ENCODE measurements around the gene ST8SIA6. TPM values are rescaled to one million over a fixed set of nuclear protein-coding genes. Genes with fewer than 3 reads are reported as not detected.

ST8SIA6 gene
- total RNA-seq, 1 experiment from 2014 or later = not detected

DNA sequence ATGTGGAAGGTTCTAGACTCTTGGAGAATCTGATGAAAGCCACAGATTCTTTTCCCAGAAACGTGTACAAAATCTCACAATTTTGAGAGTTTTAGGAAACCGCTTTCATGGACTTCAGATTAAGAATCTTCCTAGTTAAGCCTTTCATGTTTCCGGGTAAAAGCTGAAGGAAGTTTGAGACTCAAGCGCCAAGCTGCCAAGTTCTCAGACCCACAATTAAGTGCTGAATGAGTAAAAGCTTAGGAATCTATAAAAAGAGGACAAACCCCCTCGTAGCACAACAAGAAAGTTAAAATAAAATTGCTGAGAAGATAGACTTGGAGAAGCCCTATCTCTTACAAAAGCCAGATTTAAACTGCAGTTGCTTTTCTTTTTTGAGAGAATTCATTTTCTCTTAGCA, 99.6 kb downstream of the ST8SIA6 start:
- Histone ChIP-seq H3K4me1 (ENCODE audit: insufficient read depth, low read length) (peaks cover 52% of the 10 kb centered on the region), H3K36me3 (ENCODE audit: low read depth, low read length) (no peaks in the 10 kb centered on the region), H3K27ac (ENCODE audit: low read length) (peak overlapping the region; percentile 55), H3K4me3 (ENCODE audit: low read length) (no peak overlapping the region), H4K20me1 (ENCODE audit: low read length) (no peaks in the 10 kb centered on the region), H3F3A (ENCODE audit: low read length, unreplicated experiment) (no peaks in the 10 kb centered on the region), H3K9ac (ENCODE audit: low read length) (no peak overlapping the region), H3K27me3 (ENCODE audit: low read length) (no peaks in the 10 kb centered on the region), H3K9me3 (ENCODE audit: low read length) (no peaks in the 10 kb centered on the region), H3K79me2 (ENCODE audit: low read length) (no peaks in the 10 kb centered on the region), H2AFZ (ENCODE audit: low read length) (peak overlapping the region; percentile 20; the same call in 1 of the 2 replicates), H3K9me2 (replicated peaks; ENCODE audit: low read length) (no peaks in the 10 kb centered on the region), H3K4me2 (ENCODE audit: low read length) (peak overlapping the region; percentile 59)
- DNase-seq (peak; percentile 51), ATAC-seq (peak; percentile 44)
- TF ChIP-seq EZH2phosphoT487 (IDR thresholded peaks at IDR 0.05; ENCODE audit: borderline replicate concordance, low read length) = no peak
- intact Hi-C loops (cut with micrococcal nuclease) = loop anchor here (10.0 kb wide), 1 partner anchor 70 kb away; no protein-coding TSS in a partner anchor
- ChIA-PET CTCF (no interaction called here), POLR2A (ENCODE audit: unreplicated experiment) (no interaction called here)
- no TSS peak for BruUV-seq (replicated peaks)

DNA sequence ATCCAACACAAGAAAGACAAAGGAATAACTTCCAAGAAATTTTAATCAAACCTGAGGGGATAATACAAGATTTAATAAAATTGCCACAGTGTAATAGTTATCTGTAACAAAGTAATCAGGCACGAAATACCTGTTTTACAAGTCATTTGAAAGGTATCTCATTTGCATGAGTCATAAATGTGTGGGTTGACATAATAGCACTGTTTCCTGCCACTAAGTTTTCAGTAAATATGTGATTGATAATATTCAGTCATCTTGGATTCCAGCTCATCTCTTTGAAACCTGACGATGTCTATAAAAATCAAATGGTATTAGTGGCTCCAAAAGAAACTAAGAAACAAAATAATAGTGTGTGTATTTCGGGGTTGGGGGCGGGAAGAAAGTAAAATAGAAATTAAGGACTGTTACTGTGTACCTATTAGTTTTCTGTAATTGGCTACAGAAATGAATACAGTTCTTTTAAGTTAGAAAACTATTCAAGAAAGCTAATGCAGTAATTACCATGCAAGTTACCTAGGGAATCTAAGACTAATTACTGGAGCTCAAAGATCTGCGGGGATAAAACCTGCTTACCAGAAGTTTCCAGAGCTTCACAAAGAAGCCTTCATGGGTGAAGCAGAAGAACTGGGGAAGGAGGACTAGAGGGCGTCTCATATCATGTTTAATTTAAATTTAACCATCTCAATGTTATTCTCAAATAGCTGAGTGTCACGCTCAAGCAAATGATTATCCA, 100.7 kb downstream of the ST8SIA6 start:
- intact Hi-C loops (cut with micrococcal nuclease) = loop anchor here (10.0 kb wide), 1 partner anchor 71 kb away; no protein-coding TSS in a partner anchor
- H3K4me1 ChIP-seq (ENCODE audit: insufficient read depth, low read length) = peaks cover 61% of the 10 kb centered on the region
- no peak overlapping the region for H3K9ac ChIP-seq (ENCODE audit: low read length)
- ChIA-PET POLR2A (ENCODE audit: unreplicated experiment) (no interaction called here), CTCF (interaction anchor here (0.6 kb wide), 1 partner anchor 518 kb away, joined by 3 read pairs; no protein-coding TSS in a partner anchor)
- no TSS peak for BruUV-seq (replicated peaks)
- peaks cover 6% of the 10 kb centered on the region for H3F3A ChIP-seq (ENCODE audit: low read length, unreplicated experiment)
- TF ChIP-seq EZH2phosphoT487 (IDR thresholded peaks at IDR 0.05; ENCODE audit: borderline replicate concordance, low read length) (no peak), EZH2 (IDR thresholded peaks at IDR 0.05; ENCODE audit: low read length, unreplicated experiment) (no peak)
- TF ChIP-seq, protein P1, sequence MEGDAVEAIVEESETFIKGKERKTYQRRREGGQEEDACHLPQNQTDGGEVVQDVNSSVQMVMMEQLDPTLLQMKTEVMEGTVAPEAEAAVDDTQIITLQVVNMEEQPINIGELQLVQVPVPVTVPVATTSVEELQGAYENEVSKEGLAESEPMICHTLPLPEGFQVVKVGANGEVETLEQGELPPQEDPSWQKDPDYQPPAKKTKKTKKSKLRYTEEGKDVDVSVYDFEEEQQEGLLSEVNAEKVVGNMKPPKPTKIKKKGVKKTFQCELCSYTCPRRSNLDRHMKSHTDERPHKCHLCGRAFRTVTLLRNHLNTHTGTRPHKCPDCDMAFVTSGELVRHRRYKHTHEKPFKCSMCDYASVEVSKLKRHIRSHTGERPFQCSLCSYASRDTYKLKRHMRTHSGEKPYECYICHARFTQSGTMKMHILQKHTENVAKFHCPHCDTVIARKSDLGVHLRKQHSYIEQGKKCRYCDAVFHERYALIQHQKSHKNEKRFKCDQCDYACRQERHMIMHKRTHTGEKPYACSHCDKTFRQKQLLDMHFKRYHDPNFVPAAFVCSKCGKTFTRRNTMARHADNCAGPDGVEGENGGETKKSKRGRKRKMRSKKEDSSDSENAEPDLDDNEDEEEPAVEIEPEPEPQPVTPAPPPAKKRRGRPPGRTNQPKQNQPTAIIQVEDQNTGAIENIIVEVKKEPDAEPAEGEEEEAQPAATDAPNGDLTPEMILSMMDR (conservative IDR thresholded peaks at IDR 0.05; ENCODE audit: low read depth, low read length) = no peak
- H3K4me2 ChIP-seq (ENCODE audit: low read length) = peak overlapping the region; percentile 59
- H3K4me3 ChIP-seq (ENCODE audit: low read length) = 0 out of 2 replicates have a peak overlapping the region, but pooled peaks have one; percentile 27
- peak; percentile 26 for ATAC-seq
- no peaks in the 10 kb centered on the region for H4K20me1 ChIP-seq (ENCODE audit: low read length)
- no peaks in the 10 kb centered on the region for H3K36me3 ChIP-seq (ENCODE audit: low read depth, low read length)
- H3K79me2 ChIP-seq (ENCODE audit: low read length) = no peaks in the 10 kb centered on the region
- DNase-seq = peak; percentile 81
- no peaks in the 10 kb centered on the region for H3K9me2 ChIP-seq (replicated peaks; ENCODE audit: low read length)
- H2AFZ ChIP-seq (ENCODE audit: low read length) = no peak overlapping the region
- H3K9me3 ChIP-seq (ENCODE audit: low read length) = no peaks in the 10 kb centered on the region
- H3K27me3 ChIP-seq (ENCODE audit: low read length) = no peaks in the 10 kb centered on the region
- H3K27ac ChIP-seq (ENCODE audit: low read length) = peak overlapping the region; percentile 55

DNA sequence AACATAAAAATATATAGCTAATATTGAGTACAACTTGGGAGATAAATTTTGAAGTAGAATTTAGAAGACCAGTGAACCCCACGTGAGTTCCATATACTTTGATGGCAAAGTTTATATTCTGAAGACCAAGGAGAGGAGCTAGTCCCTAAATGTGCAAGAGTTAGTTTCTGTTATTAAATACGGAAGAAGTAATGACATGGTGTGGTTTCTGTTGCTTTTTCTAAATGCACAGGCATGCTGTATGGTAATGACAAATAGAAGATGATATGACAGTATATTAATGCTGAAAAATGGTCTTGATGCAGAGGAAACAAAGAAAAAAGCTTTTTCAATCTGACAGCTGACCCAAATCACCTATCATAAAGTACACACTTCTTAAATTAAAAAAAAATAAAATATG, 101.8 kb downstream of the ST8SIA6 start:
- no peak overlapping the region for H3K4me2 ChIP-seq (ENCODE audit: low read length)
- no peaks in the 10 kb centered on the region for H3K27me3 ChIP-seq (ENCODE audit: low read length)
- H3K9ac ChIP-seq (ENCODE audit: low read length) = no peak overlapping the region
- no peak for ATAC-seq
- H3F3A ChIP-seq (ENCODE audit: low read length, unreplicated experiment) = peaks cover 6% of the 10 kb centered on the region
- no peaks in the 10 kb centered on the region for H3K36me3 ChIP-seq (ENCODE audit: low read depth, low read length)
- no peak for TF ChIP-seq EZH2phosphoT487 (IDR thresholded peaks at IDR 0.05; ENCODE audit: borderline replicate concordance, low read length)
- H2AFZ ChIP-seq (ENCODE audit: low read length) = no peak overlapping the region
- no peaks in the 10 kb centered on the region for H3K79me2 ChIP-seq (ENCODE audit: low read length)
- ChIA-PET CTCF (no interaction called here), POLR2A (ENCODE audit: unreplicated experiment) (no interaction called here)
- DNase-seq = no peak
- no peak overlapping the region for H3K27ac ChIP-seq (ENCODE audit: low read length)
- H3K4me1 ChIP-seq (ENCODE audit: insufficient read depth, low read length) = peaks cover 61% of the 10 kb centered on the region
- BruUV-seq (replicated peaks) = no TSS peak
- intact Hi-C loops (cut with micrococcal nuclease) = loop anchor here (10.0 kb wide), 1 partner anchor 72 kb away; no protein-coding TSS in a partner anchor
- no peaks in the 10 kb centered on the region for H4K20me1 ChIP-seq (ENCODE audit: low read length)
- H3K4me3 ChIP-seq (ENCODE audit: low read length) = no peak overlapping the region
- H3K9me3 ChIP-seq (ENCODE audit: low read length) = no peaks in the 10 kb centered on the region
- no peaks in the 10 kb centered on the region for H3K9me2 ChIP-seq (replicated peaks; ENCODE audit: low read length)
